Measurements from ENCODE around the gene PLOD2. TPM values are rescaled to one million over a fixed set of nuclear protein-coding genes. Genes with fewer than 3 reads are reported as not detected.

PLOD2 gene
- polyA plus RNA-seq, 1 experiment = 33.2 TPM

DNA sequence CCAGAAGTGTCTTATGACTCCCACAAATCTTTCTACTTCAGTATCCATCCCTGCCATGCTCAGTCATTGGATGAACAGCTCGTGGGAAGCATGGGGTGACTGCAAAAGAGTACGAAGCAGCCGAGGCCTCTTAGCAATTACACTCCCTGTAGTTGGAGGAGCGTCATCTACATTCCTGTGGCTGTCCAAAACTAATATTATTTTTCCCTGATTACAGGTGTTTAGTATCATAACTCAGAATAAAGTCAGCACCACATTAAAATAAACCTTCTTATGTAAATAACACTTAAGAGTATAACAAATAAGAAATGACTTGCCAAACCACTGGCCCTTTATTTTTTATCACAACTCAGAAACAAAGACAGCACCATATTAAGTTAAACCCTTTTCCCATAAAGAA, 141.5 kb downstream of the PLOD2 start:
- no peaks in the 10 kb centered on the region for H3K36me3 ChIP-seq (ENCODE audit: control insufficient read depth, insufficient read depth, low read length)
- TF ChIP-seq, protein P1, sequence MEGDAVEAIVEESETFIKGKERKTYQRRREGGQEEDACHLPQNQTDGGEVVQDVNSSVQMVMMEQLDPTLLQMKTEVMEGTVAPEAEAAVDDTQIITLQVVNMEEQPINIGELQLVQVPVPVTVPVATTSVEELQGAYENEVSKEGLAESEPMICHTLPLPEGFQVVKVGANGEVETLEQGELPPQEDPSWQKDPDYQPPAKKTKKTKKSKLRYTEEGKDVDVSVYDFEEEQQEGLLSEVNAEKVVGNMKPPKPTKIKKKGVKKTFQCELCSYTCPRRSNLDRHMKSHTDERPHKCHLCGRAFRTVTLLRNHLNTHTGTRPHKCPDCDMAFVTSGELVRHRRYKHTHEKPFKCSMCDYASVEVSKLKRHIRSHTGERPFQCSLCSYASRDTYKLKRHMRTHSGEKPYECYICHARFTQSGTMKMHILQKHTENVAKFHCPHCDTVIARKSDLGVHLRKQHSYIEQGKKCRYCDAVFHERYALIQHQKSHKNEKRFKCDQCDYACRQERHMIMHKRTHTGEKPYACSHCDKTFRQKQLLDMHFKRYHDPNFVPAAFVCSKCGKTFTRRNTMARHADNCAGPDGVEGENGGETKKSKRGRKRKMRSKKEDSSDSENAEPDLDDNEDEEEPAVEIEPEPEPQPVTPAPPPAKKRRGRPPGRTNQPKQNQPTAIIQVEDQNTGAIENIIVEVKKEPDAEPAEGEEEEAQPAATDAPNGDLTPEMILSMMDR (IDR thresholded peaks at IDR 0.05; ENCODE audit: insufficient read depth, low read depth, low read length) = no peak
- CTCF ChIA-PET = no interaction called here
- POLR2A ChIA-PET = no interaction called here
- no peaks in the 10 kb centered on the region for H3K27me3 ChIP-seq (ENCODE audit: control insufficient read depth, insufficient read depth, low read length)
- no peak for DNase-seq (ENCODE audit: low read depth)
- H3K4me3 ChIP-seq (ENCODE audit: low read depth, low read length) = no peak overlapping the region

Other genes with a start within 250 kb of the PLOD2 start
- 28.4 and 31.7 TPM in 2 replicates for gene PLSCR4, start 89.9 kb upstream of the PLOD2 start, polyA plus RNA-seq (2011; rRNA removed)